Stimulated activated CD8-positive, alpha-beta memory T cell treated with anti-CD3 and anti-CD28 coated beads, Interleukin-2, amount 100 ng/mL, for 1 hour (primary cell): Measurements from ENCODE around the gene OST4.
"Not testable (repeated sequence)": the region's sequence is repeated elsewhere in the genome, so short reads cannot be mapped to it uniquely, and the experiment has no call there.

Experiments used
- DNase-seq, 2 donors: peaks; one replicate each; pipeline ENCODE4 v3.0.0-alpha.2; 2020; ENCODE audit warnings: low read depth in 2 of 2

Gene OST4

DNA sequence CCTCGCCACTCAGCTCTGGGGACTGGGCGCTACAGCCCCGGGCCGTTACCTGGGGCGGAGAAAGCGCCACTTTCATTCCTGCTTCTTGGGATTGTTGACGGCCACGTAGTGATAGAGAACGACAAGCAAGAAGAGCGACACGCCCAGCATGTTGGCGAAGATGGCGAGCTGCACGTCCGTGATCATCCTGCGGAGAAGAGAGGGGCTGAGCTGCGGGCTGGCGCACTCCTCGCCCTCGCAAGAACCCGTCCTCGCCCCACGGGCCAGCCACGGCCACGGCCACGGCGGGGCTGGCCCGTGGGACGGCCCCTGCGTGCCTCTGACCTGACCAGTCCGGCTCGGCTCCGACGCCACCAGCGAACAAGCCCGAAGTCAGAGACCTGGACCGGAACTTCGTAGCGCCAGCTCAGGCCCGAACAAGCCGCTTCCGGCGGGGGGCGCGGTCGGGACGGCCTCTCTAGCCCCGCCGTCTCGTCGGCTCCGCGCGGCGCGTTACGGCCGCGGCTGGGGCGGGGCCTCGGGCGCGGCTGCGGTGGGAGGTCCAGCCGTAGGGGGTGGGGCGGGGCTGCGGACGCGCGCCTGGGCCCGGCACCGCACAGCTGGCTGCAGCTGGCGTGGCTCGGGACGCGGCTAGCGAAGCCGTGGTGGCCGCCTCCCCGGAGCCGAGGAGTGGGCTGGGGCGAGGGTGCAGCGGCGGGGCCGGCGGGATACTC, at the start of gene OST4:
TSS of gene OST4 (minus strand) at position 378 of the 713 bp plus-strand sequence.
- peak; percentile 74 to 79 for DNase-seq

DNA sequence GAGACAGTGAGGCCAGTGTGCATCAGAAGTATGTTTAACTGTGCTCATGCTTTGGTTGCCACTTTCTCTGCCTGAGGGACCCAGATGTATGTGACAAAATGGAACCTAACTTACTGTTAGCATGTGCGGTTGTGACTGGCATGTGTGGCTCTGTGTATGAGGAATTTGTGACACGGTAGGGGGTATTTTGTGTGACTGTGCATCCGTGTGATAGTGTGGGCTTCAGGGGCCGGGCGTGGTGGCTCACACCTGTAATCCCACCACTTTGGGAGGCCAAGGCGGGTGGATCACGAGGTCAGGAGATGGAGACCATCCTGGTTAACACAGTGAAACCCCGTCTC, 47.8 kb upstream of the OST4 start:
- DNase-seq: not testable (repeated sequence)

DNA sequence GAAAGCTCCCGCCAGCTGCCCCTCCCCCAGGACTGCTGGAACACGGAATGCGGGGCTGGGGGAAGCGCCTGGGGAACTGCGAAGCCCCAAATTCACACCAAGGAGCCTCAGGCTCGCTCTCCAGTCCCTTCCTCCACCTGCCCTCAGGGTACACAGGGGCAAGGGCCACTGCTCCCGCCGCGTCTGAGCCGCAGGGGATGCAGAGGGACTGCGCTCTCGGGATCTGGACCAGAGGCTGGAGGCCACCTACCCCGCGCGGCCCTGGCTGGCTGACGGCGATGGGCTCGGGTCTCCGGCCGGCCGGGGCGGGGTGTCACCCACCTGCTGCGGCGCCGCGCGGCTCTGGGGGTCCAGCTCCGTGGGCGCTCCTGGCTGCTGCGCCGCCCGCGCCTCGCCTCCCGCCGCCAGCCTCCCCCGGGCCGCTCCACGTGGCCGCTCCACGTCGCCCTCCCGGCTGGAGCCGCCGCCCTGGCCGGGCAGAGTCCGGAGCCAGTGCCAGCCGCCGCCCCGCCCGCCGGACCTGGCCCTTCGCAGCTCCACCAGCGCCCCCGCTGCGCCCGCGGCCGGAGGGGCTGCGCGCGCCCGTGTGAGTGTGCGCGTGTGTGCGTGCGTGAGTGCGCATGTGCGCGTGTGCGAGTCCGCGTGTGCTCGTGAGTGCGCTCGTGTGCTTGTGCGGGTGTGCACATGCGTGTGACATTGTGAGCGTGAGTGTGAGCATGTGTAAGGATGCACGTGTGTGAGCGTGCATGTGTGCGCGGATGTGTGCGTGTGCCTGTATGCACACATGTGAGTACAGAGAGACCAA, 47.3 kb upstream of the OST4 start, which contains the start of gene CGREF1:
TSS of gene CGREF1 (minus strand) at position 604 of the 805 bp plus-strand sequence. CDS start 14,762 bp downstream, outside the sequence.
- no peak for DNase-seq

DNA sequence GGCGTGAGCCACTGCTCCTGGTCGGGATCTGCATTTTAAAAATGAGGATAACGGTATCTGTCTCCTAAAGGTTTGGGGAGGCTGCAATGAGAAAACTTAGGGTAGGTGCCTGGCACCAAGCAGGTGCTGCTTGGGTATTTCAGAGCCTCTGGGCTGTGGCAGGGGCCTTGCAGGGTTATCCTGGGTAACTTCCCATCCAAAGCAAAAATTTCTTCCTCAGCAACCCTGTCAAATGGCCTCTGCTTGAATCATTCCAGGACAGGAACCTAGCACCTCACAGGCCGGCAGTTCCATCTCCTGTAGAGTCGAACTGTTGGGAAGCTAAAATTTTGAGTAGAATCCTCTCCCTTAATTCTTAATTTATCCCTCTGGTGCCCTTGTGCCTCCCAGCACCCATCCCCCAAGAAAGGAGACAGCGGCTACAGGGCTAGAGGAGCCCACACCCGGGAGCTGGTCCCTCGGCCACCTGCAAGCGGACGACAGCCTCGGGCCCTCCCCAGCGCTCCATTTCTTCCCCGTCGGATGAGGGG, 46.6 kb upstream of the OST4 start:
- no peak for DNase-seq

DNA sequence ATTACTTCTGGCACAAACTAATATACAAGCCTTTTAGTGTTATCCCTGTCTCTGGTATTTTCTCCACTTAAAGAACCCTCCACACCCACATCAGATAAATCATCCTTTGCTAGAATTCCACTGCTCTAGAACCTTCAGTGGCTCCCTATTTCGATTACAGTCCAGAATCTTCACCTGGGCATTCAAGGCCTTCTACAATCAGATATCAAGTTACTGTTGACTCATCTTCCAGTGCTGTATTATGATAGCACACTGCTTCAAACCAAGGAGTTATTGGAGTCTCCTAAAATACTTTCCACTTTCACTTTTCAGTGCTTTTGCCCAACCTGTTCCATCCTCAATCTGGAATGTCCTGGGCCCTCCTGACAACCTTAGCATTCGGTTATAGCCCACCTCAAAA, 44.1 kb upstream of the OST4 start:
- no peak for DNase-seq

DNA sequence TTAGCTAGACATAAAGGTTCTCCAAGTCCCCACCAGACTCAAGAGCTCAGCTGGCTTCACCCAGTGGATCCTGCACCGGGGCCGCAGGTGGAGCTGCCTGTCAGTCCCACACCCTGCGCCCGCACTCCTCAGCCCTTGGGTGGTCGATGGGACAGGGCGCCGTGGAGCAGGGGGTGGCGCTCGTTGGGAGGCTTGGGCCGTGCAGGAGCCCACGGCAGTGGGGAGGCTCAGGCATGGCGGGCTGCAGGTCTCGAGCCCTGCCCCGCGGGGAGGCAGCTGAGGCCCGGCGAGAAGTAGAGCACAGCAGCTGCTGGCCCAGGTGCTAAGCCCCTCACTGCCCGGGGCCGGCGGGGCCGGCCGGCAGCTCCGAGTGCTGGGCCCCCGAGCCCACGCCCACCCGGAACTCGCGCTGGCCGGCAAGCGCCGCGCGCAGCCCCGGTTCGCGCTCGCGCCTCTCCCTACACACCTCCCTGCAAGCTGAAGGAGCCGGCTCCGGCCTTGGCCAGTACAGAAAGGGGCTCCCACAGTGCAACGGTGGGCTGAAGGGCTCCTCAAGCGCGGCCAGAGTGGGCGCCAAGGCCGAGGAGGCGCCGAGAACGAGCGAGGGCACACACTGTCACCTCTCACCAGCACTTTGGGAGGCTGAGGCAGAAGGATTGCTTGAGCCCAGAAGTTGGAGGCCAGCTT, 40.1 kb upstream of the OST4 start:
- not testable (repeated sequence) for DNase-seq

DNA sequence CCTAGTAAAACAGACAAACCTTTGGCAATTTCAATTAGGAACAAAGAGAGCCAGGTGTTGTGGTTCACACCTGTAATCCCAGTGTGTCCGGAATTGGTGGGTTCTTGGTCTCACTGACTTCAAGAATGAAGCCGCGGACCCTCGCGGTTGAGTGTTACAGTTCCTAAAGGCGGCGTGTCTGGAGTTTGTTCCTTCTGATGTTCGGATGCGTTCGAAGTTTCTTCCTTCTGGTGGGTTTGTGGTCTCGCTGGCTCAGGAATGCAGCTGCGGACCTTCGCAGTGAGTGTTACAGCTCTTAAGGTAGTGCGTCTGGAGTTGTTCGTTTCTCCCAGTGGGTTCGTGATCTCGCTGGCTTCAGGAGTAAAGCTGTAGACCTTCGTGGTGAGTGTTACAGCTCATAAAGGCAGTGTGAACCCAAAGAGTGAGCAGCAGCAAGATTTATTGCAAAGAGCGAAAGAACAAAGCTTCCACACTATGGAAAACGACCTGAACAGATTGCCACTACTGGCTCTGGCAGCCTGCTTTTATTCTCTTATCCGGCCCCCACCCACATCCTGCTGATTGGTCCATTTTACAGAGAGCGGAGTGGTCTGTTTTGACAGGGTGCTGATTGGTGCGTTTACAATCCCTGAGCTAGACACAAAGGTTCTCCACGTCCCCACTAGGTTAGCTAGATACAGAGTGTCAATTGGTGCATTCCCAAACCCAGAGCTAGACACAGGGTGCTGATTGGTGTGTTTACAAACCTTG, 39.3 kb upstream of the OST4 start:
- not testable (repeated sequence) for DNase-seq

DNA sequence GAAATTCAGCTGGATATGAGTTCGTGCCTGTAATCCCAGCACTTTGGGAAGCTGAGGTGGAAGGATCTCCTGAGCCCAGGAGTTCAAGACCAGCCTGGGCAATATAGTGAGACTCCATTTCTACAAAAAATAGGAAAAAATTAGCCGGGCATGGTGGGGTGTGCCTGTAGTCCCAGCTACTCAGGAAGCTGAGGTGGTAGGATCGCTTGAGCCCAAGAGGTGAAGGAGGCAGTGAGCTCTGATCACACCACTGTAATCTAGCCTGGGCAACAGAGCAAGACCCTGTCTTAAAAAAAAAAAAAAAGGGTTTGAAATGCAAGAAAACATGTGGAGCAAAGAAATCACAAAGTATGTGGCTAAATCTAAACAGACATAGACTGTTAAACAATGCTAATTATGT, 37.6 kb upstream of the OST4 start:
- DNase-seq: no peak

DNA sequence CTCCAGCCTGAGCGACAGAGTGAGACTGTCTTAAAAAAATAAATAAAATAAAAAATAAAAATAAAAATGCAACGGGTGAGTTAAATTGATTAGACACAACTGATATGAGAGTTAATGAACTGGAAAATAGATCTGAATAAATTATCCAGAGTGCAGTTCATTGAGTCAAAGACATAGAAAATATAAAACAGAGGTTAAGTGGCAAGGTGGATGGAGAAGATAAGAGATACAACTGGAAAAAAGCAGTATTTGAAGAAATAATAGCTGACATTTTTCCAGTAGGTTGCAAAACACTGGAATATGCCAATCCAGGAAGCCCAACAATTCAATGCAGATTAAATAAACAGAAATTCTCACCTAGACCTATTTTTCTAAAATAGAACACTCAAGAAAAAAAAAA, 36.8 kb upstream of the OST4 start:
- DNase-seq: no peak

DNA sequence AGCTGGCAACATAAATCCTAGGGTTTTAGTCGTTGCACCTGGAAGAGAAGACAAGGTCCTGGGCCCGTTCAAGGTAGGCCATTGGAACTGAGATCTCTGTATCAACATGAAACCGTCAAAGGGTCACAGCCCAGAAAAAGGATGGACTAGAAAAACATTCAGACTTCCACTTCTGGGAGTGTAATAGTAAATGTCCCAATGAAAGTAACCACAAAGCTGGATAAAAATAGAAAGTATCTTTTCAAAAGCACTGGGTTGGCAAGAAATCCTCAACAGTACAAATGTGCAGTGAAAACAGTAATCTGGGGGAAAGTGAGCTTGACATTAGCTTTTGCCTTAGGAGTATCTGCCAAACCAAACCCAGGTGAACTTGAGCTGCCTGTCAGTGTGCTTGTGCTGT, 34.5 kb upstream of the OST4 start:
- DNase-seq: no peak

DNA sequence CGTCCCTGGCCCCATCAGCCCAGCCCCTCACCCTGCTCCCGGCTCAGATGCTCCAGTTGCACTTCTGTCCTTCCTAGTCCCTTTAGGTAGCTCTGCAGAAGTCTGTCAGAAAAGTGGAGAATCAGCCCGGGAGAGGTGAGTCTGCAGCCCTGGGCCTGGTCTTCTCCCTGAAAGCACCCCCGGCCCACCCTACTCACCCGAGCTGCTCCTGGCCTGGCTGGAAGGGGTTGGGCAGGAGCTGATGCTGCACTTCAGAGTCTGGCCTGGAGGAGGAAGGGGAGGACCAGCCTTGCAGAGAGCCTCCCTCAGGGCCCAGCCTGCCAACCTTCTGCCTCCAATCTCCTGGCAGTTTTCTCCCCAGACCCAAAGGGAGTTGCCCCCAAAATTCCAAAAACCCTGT, 30.9 kb upstream of the OST4 start:
- DNase-seq: no peak

DNA sequence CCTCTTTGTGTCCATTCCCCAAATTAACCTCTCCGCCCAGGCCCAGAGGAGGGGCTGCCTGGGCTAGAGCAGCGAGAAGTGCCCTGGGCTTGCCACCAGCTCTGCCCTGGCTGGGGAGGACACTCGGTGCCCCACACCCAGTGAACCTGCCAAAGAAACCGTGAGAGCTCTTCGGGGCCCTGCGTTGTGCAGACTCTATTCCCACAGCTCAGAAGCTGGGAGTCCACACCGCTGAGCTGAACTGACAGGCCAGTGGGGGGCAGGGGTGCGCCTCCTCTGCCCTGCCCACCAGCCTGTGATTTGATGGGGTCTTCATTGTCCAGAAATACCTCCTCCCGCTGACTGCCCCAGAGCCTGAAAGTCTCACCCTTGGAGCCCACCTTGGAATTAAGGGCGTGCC, 28.6 kb upstream of the OST4 start:
- no peak for DNase-seq

DNA sequence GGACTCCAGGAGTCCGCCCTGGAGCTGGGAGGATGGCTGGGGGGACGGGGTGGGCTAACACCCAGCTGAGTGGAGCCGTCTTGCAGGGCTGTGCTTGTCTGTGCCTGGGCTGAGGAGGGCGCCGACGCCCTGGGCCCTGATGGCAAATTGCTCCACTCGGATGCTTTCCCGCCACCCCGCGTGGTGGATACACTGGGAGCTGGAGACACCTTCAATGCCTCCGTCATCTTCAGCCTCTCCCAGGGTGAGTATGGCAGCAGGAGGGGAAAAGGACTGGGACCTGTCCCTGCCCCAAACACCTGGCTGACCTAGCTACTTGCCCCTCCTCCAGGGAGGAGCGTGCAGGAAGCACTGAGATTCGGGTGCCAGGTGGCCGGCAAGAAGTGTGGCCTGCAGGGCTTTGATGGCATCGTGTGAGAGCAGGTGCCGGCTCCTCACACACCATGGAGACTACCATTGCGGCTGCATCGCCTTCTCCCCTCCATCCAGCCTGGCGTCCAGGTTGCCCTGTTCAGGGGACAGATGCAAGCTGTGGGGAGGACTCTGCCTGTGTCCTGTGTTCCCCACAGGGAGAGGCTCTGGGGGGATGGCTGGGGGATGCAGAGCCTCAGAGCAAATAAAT, 28.0 kb upstream of the OST4 start:
- no peak for DNase-seq

DNA sequence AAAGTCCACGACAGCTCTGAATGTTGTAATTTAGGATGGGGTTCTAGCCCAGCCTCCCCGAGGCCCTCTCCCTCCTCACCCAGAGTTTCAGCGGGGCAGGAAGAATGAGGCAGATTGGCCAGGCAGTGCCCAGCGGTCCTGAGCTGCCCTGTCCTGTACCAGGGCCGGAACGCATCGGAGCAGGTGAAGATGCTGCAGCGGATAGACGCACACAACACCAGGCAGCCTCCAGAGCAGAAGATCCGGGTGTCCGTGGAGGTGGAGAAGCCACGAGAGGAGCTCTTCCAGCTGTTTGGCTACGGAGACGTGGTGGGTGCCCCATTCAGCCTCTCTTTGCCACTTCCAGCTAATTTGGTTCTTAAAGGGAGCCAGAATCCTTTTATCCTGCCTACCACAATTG, 25.9 kb upstream of the OST4 start:
- no peak for DNase-seq

DNA sequence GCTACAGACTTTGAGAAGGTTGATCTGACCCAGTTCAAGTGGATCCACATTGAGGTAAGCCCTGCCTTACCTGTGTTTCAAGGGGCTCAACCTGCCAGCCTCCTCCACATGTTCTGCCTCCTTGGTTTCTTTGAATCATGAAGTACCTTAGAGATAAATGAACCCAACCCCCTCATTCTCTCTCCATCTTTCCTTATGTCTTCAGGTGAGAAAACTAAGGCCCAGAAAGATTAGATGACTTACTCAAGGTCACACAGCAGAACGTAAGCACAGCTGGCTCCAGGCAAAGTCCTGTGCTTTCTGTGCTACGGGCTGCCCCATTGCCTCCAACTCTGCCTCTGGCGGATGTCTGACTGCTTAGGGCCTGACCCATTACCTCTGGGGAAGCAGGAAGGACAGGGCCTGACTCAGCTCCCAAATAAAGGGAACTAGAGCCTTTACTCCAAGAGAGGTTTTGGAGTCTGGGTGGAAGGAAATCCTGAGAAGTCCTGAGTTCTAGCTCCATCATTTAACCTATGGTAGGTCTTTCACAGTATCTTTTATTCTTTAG, 25.4 kb upstream of the OST4 start:
- DNase-seq: no peak

DNA sequence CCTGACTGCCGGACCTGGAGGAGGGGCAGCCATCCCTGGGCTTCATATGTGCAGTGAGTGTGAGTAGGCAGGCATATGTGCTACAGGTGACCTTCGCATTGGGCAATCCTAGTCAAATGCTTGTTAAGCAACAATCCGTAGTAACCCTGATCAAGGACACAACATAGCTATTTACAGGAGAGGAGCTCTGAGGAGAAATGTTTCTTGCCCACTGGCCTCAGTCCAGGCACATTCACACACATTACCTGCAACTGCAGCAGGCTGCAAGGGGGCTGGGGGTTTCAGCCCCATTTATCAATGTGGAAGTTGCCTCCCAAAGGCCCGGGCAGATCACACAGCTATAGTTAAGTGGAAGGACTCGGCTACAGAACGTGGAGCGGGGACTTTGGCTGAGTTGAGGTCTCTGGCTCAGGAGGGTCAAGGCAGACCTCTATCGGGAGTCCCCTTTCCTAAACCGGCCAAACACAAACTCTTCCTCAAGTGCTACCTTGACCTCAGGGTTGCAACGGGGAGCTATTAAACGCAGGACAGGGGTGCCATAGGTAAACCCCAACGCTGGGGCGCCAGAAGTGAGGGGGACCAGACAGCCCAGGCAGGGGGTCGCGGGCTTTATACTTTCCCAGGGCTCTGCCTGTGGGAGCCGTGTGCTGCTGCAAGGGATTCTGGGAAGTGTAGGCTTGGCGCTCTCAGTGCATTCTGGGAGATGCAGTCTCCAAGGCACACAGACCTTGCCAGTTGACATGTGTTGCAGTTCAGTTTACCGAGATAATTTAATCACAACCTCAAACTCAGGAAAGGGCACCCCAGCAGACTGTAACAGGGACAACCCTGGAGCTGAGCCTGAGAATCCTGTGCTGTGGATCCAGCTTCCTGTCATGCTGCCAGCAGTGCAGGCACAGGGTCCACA, 24.5 kb upstream of the OST4 start:
- DNase-seq: no peak

DNA sequence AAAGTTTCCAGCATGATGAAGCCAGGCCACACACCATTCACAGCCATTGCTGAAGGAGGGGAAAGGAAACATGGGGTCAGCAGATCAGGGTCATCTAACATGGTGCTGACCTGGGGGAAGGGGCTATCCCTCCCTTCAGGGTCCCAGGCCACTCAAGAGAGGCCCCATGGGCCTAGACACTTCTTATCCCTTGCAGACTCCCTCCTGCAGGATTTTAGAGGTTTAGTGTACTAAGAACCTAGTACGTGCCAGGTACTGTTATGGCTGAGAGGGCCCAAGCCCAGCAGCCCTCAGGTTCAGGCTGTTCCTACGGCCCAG, 23.9 kb upstream of the OST4 start:
- no peak for DNase-seq

DNA sequence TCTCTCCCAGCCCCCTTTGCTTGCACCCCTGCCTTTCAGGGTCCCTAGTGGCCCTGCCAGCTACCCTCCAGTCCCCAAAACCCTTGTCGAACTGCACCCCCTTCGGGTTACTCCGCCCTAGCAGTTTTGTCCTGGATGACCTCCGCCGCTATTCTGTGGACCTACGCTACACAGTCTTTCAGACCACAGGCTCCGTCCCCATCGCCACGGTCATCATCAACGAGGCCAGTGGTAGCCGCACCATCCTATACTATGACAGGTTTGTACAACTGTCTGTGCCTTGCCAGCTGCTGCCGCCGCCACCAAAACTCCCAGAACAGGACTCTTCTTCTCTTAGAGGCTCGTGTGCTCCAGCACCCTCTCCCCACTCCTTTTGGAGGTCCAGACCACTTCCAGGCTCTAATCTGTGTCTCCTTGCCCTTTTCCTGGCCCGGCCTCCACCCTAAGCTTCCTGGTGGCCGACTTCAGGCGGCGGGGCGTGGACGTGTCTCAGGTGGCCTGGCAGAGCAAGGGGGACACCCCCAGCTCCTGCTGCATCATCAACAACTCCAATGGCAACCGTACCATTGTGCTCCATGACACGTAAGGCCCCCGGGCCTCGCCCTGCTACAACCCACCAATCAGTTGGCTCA, 23.0 kb upstream of the OST4 start:
- no peak for DNase-seq
